ENCODE measurements around the gene VPS13D.
A peak's percentile ranks its signal among the peaks of the same experiment; 100 is the strongest.

VPS13D gene

DNA sequence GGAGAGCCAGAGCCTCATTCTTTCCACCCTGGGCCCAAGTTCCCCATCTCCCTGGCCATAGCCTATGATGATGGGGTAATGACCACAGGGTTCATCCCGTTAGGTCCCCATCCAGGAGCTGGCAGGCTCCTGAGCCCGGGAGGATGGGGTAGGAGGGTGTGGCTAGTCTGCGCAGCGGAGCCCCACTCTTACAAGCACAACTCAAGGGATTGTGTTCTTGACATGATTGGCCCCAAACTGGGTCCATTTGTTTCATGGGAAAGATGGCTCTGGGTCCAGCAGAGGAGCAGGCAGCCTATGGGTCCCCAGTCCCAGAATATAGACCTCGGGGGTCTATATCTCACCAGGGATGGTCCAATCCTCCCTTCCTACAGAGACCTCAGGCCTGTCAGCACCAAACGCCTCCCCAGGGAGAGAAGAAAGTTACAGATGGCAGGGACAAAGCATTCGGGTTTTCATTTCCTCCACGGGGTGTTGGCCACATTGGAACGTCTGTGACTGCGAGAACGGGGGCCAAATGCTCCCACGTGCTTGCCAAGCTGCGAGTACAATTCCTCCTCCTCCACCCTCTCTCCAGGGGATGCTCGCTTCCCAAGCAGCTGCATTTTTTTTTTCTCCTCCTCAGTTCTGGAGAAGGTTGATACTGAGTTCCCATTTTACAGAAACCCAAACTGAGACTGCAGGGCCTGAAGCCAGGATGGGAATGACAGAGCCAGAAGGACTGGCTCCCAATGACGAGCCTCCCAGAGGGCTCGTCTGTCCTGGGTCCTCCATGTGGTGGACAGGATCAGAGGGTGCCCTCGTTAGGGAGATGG lies 317.1 kb downstream of the VPS13D start:
- no peak for DNase-seq

DNA sequence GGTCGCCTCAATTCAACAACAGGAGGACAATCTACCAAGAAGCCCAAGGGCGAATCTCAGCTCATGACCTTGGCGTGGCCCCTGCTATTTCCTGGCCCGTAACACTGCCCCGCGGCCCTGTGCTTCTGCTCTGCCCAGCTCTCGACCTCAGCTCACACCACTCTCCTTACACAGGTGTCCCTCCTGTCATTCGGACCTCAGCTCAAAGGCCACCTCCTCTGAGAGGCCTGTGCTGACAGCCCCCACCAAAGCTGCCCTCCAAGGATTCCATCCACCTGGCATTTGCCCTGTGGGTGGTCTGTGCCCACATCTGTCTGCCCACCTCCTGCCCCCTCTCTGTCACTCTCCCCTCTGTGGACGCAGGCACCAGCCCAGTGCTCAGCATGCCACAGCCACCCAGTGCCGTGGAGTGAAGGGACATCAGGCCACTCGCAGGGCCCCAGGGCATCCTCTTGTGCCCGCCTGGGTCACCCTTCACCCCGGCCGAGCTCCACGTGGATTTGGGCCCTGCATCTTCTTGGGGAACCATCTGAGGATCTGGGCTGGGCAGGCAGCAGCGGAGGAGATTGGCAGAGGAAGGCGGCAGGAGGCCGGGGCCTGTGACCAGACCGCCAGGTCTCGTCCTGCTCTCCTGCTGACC lies 317.9 kb downstream of the VPS13D start:
- DNase-seq = no peak

DNA sequence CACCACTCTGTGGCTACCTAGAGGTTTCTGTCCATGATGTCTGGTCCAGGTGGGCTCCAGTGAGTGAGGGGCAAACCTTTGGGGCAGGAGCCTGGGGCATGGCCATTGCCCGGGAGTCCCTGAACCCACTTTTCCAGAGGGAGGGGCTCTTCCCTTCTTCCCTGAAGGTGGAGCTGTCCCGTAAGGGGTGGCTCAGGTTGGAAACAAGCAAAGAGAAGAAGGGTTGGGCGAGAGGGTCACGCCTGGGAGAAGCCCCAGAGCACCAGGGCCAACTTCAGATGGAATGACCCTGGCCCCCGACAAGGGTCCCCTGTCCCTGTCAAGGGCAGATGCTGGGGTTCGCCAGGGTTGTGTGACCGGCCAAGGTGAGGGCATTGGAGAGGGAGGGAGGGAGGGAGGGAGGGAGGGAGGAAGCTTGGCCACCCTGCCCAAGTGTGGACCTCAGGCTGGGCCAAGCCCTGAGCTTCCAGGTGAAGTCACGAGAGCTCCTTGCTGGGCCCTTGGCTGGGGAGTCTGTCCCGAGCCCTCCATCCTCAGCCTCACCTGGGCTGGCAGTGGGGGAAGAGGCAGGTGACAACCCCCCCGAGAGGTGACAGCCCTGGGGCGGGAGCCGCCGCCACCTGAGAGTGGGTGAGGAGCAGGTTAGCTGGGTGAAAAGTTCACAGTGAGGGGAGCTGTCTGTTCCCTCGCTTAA lies 318.6 kb downstream of the VPS13D start:
- no peak for DNase-seq

DNA sequence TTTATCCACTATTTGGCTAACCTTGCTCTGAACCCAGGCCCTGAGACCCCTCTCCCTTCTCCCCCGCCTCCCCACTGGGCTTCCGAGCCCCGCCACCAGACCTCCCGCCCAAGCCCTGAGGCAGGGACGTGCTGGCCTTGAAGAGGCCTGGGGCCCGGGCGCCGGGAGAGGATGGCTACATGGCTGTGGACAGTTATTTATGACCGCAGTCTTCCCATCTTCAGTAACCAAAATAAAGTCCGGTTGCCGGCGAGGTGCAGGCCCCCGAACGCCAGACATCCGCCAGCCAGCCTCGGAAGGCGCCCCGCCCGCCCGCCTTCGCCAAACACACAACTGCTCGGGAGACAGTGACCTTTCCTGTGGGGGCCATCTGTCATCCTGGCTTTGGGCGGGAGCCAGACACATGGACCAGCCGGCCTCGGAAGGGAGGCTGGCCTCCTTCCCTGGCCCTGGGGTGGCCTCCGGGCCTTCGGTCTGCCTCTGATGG lies 319.2 kb downstream of the VPS13D start:
- no peak for DNase-seq

DNA sequence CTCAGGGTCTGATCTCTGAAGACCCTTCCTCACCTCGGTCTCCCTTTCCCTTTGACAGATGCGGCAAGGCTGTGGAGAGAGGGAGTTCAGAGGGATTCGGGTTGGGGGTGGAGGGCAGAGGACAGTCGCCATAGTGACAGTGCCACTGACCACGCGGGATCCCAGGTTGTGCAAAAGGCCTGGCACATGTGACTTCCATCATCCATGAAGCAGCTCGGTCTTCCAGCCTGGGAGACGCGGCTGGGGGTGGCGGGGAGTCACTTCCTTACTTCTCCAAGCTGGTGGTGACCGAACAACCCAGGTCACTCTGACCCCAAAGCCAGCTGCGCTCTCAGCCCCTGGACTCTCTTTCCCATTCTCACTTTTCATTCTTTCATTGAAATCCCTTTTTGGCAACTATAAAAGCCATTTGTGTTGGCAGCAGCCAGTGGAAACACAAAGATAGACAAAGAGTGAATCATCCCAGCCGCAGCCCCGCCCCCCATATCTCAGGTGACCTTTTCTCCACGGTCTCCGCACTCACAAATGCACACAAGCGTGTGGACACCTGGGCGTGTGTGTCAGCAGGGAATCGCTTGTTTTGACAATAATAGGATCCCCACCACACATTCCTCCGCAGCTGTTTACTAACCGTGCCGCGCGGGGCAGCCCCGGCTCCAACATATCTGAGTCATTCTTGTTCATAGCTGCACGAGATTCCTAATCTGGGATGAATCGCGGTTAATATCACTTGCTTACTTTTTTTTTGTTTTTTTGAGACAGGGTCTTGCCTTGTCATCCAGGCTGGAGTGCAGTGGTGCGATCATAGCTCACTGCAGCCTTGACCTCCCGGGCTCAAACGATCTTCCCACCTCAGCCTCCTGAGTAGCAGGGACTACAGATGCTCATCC lies 319.9 kb downstream of the VPS13D start:
- peak; percentile 31 for DNase-seq

DNA sequence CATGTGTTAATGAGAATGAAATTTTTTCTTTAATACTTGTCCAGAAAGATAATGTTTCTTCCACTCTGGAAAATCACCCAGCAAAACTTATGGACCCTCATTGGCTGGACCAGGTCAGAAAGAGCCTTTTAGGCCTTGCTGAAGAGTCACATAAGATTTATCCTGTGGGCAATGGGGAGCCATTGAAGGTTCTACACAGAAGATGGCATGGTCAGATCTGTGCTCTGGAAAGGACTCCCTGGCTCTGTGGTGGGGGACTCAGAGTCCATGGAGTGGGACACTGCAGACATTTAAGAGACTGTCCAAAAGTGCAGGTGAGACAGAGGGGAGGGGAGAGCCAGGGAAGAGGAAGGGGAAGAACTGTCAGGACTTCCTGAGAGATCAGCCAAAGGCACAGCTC lies 321.8 kb downstream of the VPS13D start:
- no peak for DNase-seq

DNA sequence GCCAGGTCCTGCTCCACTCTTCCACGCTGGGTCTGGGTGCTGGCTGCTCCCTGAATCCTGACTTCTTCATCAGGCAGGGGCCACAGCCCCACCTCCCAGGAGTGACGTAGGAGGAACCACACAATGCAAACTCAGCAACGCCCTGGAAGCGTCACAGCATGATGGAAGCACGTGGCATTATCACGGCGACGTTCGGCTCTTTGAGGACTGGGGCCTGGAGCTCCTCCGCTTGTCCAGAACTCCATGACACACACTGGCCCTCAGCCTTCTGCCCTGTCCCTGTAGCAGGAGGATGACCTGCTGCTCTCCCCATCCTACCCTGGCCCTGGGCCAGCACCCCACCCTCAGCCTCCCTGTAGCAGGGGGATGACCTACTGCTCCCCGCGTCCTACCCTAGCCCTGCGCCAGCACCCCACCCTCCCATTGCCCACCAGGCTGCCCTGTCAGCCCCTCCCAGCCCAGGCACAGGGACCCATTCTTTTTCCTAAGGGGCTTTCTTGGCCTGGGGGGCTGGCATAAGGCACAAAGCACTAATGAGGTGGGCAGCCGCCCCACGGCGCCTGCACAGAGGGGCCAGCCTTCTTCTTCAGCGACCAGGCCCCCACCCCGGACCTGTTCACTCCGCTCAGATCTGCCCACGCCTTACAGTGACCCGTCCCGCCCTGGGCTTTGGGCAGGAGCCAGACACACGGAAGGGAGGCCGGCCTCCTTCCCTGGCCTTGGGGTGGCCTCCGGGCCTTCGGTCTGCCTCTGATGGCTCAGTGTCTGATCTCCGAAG lies 322.5 kb downstream of the VPS13D start:
- no peak for DNase-seq

DNA sequence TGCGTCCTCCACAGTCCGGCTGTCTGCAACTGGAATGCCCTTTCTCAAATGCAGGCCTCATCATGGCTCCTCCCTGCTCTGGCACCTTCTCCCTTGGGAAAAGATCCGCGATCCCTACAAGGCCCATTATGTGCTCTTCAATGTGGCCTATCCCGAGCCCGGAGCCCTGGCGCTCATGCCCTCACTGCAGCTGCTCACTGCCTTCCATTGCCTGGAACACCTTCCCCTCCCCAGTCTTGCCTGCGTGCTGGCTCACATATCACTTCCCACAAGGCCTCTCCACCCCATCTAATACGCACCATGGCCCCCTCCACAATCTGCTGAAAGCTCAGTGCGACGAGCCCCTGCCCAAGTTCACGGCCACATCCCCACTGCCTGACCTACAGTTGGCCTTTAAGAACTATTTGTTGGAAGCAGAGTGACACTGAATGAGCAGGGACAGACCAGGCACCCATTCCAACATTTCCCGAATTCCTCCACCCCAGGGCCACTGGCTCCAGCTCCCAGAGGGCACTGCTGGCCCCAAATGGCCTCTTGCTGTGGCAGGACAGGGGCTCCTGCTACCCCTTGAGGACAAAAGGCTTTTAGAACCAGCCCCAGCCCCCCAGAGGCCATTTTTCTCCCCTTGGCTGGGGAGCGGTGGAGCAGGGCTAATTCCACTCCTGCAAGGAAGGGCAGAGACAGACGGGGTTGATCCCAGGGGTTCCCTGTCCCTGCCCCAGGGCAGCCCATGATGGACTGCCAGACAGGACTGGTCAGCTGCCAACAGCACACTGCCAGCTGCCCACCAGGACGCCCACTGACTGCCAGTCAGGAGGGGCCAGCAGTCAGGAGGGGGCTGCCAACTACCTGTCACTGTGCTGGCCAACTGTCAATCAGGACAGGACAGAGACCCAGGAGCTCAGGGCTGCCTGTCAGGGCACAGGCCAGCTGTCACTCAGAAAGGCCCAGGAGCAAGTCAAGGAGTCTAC lies 323.4 kb downstream of the VPS13D start:
- no peak for DNase-seq

DNA sequence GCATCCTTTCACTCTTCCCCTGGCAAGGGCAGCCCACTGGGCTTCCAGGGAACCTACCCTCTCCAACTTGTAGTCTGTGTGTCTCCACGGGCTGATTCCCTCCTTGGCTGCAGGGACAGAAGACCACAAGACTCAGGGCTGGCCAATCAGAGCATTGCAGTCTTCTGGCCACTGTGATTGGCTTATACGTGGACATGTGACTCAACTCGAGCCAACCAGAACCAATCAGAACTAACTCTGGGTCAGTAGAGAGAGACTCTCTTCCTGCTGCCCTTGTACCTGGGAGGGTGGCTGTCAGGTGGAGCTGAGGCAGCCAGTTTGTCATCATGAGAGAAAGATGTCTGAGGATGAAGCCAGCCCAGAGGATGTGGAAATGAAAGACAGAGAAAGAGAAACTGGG lies 324.1 kb downstream of the VPS13D start:
- DNase-seq = no peak

DNA sequence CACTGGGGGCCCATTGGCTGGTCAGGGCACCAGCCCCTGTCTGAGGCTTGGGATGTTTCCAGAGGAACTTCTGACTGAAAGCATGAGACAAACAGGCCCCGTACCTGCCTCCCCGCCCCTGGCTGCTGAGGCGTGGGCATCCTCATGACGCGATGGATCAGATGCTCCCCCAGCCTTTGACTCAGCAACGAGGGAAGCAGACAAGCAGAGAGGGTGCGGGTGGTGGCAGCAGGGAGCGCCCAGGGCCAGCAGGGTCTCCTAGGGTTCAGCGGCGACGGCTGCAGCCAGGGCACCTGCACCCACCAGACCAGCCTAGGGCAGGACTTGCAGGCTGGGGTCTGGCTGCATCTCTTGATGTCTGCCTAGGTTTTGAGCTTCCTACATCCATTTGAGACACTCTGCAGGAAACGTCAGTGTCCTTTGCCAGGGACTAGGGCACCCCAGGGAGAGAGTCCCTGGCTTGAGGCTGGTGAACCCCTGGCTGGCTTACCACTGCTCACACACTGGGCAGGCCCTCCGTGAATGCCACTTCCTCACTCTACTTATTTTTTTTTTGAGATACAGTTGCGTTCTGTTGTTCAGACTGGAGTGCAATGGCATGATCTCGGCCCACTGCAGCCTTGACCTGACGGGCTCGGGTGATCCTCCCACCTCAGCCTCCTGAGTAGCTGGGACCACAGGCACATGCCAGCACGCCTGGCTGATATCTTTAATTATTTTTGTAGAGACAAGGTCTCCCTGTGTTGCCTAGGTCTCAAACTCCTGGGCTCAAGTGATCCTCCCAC lies 324.9 kb downstream of the VPS13D start:
- no peak for DNase-seq

DNA sequence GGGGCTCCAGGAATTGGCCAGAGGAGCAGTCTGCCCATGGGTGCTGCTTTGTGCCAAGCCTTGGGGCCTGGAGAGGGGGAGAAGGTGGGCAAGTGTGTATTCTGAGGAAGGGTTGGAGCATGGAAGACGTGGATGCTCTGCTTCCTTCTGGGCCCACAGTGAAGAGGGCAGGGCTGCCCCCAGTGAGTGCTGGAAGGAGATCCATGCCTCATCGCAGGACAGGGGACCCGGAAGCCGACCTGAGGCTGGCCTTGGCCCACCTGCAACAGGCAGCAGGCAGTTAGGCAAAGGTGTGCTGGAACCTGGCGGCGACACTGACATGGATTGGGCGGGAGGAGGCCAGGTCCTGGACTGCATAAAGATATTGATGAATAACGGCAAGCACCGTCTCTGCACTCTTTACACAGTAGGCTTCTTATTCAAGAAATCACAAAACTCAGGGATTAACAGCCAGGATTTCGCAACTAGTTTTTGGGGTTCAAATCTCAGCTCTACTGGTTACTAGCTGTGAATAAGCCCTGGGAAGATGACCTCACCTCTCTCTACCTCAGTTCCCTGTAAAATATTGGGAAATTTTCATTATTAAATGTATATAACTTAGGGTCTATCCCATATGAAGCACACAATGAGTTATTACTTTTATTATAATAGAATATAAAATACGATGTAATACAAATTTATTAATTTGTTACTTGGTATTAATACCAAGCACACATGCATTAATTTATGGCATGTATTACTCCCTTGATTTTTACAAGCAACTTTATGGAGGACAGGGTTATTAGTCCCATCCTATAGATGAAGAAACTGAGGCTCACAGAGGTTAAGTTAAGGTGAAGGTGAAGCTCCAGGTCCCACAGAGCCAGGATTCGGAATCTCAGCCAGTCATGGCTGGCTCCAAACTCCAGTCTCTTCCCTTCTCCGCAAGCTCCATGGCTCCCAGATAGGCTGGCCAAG lies 325.9 kb downstream of the VPS13D start:
- DNase-seq = no peak

DNA sequence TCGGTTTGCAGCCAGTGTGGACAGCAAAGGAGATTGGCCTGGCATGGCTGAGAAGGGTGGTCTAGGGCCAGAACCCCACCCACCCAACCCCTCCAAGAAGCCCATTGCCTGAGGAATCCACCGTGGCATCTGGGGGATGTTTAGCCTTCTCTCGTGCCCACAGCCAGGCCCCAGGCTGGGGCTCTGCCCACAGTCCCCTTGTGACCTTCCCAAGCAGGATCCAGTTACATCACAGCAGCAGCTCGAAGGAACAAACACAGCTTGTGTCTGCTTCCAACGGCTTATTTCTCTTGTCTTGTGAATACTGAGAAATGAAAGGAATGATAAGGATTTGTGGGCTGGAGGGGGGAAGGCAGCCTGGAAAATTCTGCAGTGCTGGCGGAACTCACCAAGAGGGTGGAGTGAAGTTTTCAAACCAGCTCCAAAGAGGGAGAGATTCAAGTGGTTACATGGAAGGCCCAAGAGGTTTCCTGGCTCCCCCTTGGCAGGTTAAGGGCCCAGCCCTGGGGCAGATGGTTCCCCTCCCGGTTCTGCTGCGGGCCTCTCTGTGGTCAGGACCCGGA lies 326.6 kb downstream of the VPS13D start:
- DNase-seq = peak; percentile 14

DNA sequence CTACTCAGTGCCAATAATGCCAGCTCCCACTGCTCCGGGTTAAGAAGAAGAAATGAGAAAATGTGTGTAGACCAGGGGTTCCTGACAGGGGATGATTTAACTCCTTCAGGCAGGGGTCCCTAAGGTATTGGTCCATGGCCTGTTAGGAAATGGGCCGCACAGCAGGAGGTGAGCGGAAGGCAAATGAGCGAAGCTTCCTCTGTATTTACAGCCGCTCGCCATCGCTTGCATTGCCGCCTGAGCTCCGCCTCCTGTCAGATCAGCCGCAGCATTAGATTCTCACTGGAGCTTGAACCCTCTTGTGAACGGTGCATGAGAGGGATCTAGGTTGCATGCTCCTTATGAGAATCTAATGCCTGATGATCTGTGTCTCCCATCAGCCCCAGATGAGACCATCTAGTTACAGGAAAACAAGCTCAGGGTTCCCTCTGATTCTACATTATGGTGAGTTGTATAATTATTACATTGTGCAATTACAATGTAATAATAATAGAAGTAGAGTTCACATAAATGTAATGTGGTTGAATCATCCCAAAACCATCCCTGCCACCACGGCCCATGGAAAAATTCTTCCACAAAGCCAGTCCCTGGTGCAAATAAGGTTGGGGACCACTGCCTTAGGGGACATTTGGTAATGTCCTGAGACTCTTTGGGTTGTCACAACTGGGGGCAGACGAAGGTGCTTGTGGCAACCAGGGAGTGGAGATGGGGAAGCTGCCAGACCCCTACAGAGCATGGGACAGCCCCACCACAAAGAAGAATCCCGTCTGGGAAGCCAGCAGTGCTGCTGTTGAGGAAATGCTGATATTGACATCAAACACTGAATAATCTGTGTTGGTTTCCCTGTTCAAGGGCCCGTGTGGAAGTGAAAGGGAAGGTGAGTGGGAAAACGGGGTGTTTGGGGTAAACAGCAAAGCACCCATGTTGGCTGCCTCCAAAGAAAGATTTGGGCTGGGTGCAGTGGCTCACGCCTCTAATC lies 327.4 kb downstream of the VPS13D start:
- no peak for DNase-seq

DNA sequence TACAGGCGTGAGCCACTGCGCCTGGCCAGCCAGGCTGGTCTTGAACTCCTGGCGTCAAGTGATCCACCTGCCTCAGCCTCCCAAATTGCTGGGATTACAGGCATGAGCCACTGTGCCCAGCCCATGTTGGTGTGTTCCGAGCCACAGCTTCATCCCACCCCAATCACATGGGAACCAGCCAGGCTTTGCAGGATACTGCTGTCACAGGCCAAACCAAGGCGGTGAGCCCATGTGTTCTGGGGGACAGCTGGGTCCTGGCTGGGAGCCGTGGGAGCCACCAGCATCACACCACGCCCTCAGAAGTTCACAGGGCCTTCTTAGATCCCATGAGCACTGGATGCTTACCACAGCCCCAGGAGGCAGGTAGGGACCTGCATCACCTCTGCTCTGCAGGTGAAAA lies 331.3 kb downstream of the VPS13D start:
- no peak for DNase-seq
